OCI-LY7 (cell line): ENCODE data around the gene HOXC11. TPM values are rescaled to one million over a fixed set of nuclear protein-coding genes. Genes with fewer than 3 reads are reported as not detected.

Experiments
- BruUV-seq: library from RNA; stranded (reverse); fragments of 400-500 nt; replicated peaks from 2 replicates; lab custom pipeline; 2021; lab: Mats Ljungman, UMichigan
- CTCF ChIA-PET: fragments of 300-600 bp; sonication (Branson Sonifier 250); formaldehyde crosslinking; loops from one replicate; lab custom pipeline; 2022; ENCODE audit warnings: antibody characterized with exemption; ENCODE audit not compliant: unreplicated experiment; lab: Charles Lee
- POLR2A ChIA-PET: fragments of 300-600 bp; sonication (Branson Sonifier 250); formaldehyde crosslinking; loops from one replicate; lab custom pipeline; 2022; ENCODE audit warnings: antibody characterized with exemption; lab: Charles Lee
- DNase-seq: peaks from one replicate; pipeline ENCODE4 v3.0.0-alpha.2; 2015; ENCODE audit warnings: low spot score
- H2AFZ ChIP-seq: fragments of 200-600 bp; sonication (generic), shearing (Covaris generic); 2 replicates; pipeline ENCODE4 v1.6.1; 2014; ENCODE audit warnings: mild to moderate bottlenecking, antibody characterized with exemption, low read length, moderate library complexity
- H3K27ac ChIP-seq: fragments of 200-600 bp; sonication (generic); 2 replicates; pipeline ENCODE4 v1.5.1; 2014; ENCODE audit warnings: mixed run types, low read depth, mild to moderate bottlenecking, moderate library complexity, low read length, inconsistent platforms; ENCODE audit not compliant: poor library complexity, severe bottlenecking
- H3K36me3 ChIP-seq: fragments of 200-600 bp; sonication (generic); 2 replicates; pipeline ENCODE4 v1.6.1; 2014; ENCODE audit warnings: mild to moderate bottlenecking, antibody characterized with exemption, low read length, moderate library complexity, mixed read lengths; ENCODE audit not compliant: insufficient read depth
- H3K4me1 ChIP-seq: fragments of 200-600 bp; sonication (generic); 2 replicates; pipeline ENCODE4 v1.5.1; 2014; ENCODE audit warnings: mild to moderate bottlenecking, low read length; ENCODE audit not compliant: insufficient read depth, poor library complexity, severe bottlenecking
- H3K4me2 ChIP-seq: fragments of 200-600 bp; sonication (generic); 2 replicates; pipeline ENCODE4 v1.6.1; 2014; ENCODE audit warnings: mild to moderate bottlenecking, low read length
- H3K4me3 ChIP-seq: fragments of 200-600 bp; sonication (generic); 2 replicates; pipeline ENCODE4 v1.5.1; 2014; ENCODE audit warnings: mild to moderate bottlenecking, low read depth, low read length; ENCODE audit not compliant: poor library complexity, severe bottlenecking
- H3K79me2 ChIP-seq: fragments of 200-600 bp; sonication (generic); 2 replicates; pipeline ENCODE4 v1.6.1; 2016; ENCODE audit warnings: low read depth, mild to moderate bottlenecking, low read length, moderate library complexity, mixed read lengths; ENCODE audit not compliant: insufficient read depth
- H3K9me2 ChIP-seq: fragments of 200-600 bp; sonication (generic); 2 replicates; pipeline ENCODE4 v1.6.1; 2016; ENCODE audit warnings: mild to moderate bottlenecking, low read length, mixed read lengths; ENCODE audit not compliant: insufficient read depth
- H3K9me3 ChIP-seq: fragments of 200-600 bp; sonication (generic); 2 replicates; pipeline ENCODE4 v1.6.1; 2014; ENCODE audit warnings: mild to moderate bottlenecking, mixed run types, low read length, mixed read lengths
- H4K20me1 ChIP-seq: fragments of 200-600 bp; sonication (generic); 2 replicates; pipeline ENCODE4 v1.6.1; 2014; ENCODE audit warnings: mild to moderate bottlenecking, antibody characterized with exemption, low read length, moderate library complexity, mixed read lengths; ENCODE audit not compliant: insufficient read depth
- EZH2phosphoT487 ChIP-seq: fragments of 200-600 bp; sonication (generic); IDR thresholded peaks from 2 replicates; pipeline ENCODE4 v1.6.1; 2018; ENCODE audit warnings: low read depth, borderline replicate concordance, mild to moderate bottlenecking, mixed run types, antibody characterized with exemption, low read length, moderate library complexity, mixed read lengths
- intact Hi-C: fragments of 100-400 bp; cut with micrococcal nuclease; formaldehyde crosslinking; loops from one replicate; pipeline ENCODE4 v1.10.0; 2022; ENCODE audit not compliant: unreplicated experiment
- total RNA-seq, 2 experiments: library from RNA; depleted of rRNA in 1 of 2; stranded (reverse); fragments of >200 nt in 1 of 2; shearing (Covaris generic) in 1 of 2; gene quantifications; 2 replicates each; pipeline ENCODE4 v1.2.3, GENCODE V29; 2014 to 2022
- TF ChIP-seq, protein P1 (sequence below): fragments of 200-600 bp; sonication (generic); conservative IDR thresholded peaks from 2 replicates; pipeline ENCODE4 v1.5.1; 2014; ENCODE audit warnings: mild to moderate bottlenecking, antibody characterized with exemption, low read length, moderate library complexity, mixed read lengths

Gene HOXC11
- total RNA-seq, 2 experiments from 2014 or later: 1.4 to 2.7 TPM

DNA sequence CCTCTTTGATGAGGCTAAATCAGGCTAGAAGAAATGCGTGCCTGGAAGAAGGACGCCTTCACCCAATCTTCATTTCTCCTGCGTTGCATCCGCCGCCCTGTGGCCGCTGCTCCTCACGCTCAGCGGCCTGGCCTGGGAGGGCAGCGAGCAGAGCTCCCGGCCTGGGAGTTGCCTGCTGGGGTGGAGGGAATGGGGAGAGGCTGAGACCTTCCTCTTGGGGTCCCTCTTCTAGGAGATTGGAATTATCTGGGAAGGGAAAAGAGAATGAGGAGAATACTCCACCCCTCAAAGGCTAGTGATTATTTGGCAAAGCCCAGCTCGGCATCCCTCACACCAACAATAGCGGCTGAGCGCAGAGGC lies 20.6 kb upstream of the HOXC11 start:
- Histone ChIP-seq H3K4me2 (no peak overlapping the region), H3K79me2 (no peaks in the 10 kb centered on the region), H3K4me3 (no peak overlapping the region), H3K27ac (no peak overlapping the region), H3K36me3 (no peaks in the 10 kb centered on the region), H3K9me3 (no peaks in the 10 kb centered on the region), H2AFZ (no peak overlapping the region), H4K20me1 (no peaks in the 10 kb centered on the region; the same call in 1 of the 2 replicates), H3K4me1 (peaks cover 6% of the 10 kb centered on the region), H3K9me2 (no peaks in the 10 kb centered on the region)
- no TSS peak for BruUV-seq
- DNase-seq: no peak
- ChIA-PET CTCF (no interaction called here), POLR2A (no interaction called here)
- intact Hi-C loops: no loop called here
- no peak for TF ChIP-seq EZH2phosphoT487
- TF ChIP-seq, protein P1, sequence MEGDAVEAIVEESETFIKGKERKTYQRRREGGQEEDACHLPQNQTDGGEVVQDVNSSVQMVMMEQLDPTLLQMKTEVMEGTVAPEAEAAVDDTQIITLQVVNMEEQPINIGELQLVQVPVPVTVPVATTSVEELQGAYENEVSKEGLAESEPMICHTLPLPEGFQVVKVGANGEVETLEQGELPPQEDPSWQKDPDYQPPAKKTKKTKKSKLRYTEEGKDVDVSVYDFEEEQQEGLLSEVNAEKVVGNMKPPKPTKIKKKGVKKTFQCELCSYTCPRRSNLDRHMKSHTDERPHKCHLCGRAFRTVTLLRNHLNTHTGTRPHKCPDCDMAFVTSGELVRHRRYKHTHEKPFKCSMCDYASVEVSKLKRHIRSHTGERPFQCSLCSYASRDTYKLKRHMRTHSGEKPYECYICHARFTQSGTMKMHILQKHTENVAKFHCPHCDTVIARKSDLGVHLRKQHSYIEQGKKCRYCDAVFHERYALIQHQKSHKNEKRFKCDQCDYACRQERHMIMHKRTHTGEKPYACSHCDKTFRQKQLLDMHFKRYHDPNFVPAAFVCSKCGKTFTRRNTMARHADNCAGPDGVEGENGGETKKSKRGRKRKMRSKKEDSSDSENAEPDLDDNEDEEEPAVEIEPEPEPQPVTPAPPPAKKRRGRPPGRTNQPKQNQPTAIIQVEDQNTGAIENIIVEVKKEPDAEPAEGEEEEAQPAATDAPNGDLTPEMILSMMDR: no peak

- Histone ChIP-seq H3K79me2 (no peaks in the 10 kb centered on the region), H4K20me1 (no peaks in the 10 kb centered on the region; the same call in 1 of the 2 replicates), H3K36me3 (no peaks in the 10 kb centered on the region), H3K4me2 (no peak overlapping the region), H3K4me1 (peaks cover 6% of the 10 kb centered on the region), H3K9me2 (no peaks in the 10 kb centered on the region), H3K9me3 (no peaks in the 10 kb centered on the region), H2AFZ (no peak overlapping the region), H3K27ac (no peak overlapping the region), H3K4me3 (no peak overlapping the region)
- BruUV-seq: no TSS peak
- POLR2A ChIA-PET: no interaction called here
- intact Hi-C loops: no loop called here
- no peak for DNase-seq
- TF ChIP-seq EZH2phosphoT487: peak; percentile 28; the same call in 1 of the 2 replicates
- TF ChIP-seq, protein P1: no peak
- CTCF ChIA-PET: no interaction called here
Observed at GRCh38 chr12:53952871-53953734, 19.8 kb upstream of the HOXC11 start.
